Activated naive CD8-positive, alpha-beta T cell treated with anti-CD3 and anti-CD28 coated beads for 36 hours (primary cell): ENCODE measurements around the gene FGF9. TPM values are rescaled to one million over a fixed set of nuclear protein-coding genes. Genes with fewer than 3 reads are reported as not detected.

Experiments used
- DNase-seq: peaks from one replicate; pipeline ENCODE4 v3.0.0; 2021
- H3K27ac Mint-ChIP-seq: one replicate; pipeline ENCODE4 v1.8.0; 2022; ENCODE audit warnings: mild to moderate bottlenecking, moderate library complexity, mixed read lengths
- H3K27me3 Mint-ChIP-seq: one replicate; pipeline ENCODE4 v1.8.0; 2022; ENCODE audit warnings: mild to moderate bottlenecking, mixed read lengths
- H3K36me3 Mint-ChIP-seq: one replicate; pipeline ENCODE4 v1.8.0; 2021; ENCODE audit warnings: mild to moderate bottlenecking, mixed read lengths
- H3K4me1 Mint-ChIP-seq: one replicate; pipeline ENCODE4 v1.8.0; 2021; ENCODE audit warnings: mixed read lengths
- H3K4me3 Mint-ChIP-seq: one replicate; pipeline ENCODE4 v1.8.0; 2022; ENCODE audit warnings: mild to moderate bottlenecking, moderate library complexity, mixed read lengths
- H3K9me3 Mint-ChIP-seq: one replicate; pipeline ENCODE4 v1.8.0; 2022; ENCODE audit warnings: mixed read lengths
- total RNA-seq, 2 experiments: library from RNA; stranded (reverse); gene quantifications; one replicate each; pipeline ENCODE4 v1.2.3, GENCODE V29; 2021

The FGF9 gene
- total RNA-seq, 2 experiments from 2014 or later, result 0.25 to 0.50 TPM

DNA sequence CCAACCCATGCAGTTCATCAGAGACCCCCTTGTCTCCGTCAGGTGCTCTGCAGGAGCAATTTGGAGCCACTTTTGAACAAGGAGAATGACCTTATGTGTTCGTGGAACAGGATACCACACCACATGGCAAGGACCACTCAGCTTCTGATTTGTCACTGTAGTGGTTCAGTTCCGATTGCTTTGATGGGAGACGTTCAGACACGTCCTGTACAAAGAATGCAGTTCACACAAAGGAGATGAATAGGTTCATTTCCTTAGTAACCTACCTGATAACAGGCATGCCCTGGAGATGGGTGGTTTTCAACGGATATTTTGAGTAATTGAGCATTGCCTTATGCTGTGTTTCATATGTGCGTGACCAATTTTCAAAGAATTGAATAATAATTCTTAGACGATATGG lies 17.2 kb downstream of the FGF9 start:
- Mint-ChIP-seq H3K9me3 (no peaks in the 10 kb centered on the region), H3K27me3 (no peaks in the 10 kb centered on the region), H3K4me1 (peaks cover 7% of the 10 kb centered on the region), H3K4me3 (no peak overlapping the region), H3K36me3 (no peaks in the 10 kb centered on the region), H3K27ac (no peak overlapping the region)
- no peak for DNase-seq

DNA sequence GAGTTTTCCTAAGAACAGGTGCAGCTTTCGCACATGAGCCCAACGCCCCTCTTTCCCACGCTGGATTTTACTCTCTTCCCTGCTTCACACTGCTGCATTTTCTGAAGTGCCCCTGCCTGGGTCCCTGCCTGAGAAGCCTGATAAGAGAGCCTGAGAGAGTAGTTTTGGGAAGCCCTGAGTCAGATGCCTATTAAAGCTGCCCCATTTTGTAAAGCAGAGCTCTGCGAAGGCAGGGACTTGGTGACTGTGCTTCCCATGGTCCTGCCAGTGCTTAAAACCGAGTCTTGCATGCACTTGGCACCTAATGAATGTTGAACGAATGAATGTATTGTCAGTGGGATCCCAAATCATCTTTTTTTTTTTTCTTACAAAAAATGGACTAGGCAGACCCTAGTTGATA lies 18.2 kb downstream of the FGF9 start:
- H3K9me3 Mint-ChIP-seq, result no peaks in the 10 kb centered on the region
- no peak for DNase-seq
- H3K27me3 Mint-ChIP-seq, result no peaks in the 10 kb centered on the region
- no peak overlapping the region for H3K4me3 Mint-ChIP-seq
- no peaks in the 10 kb centered on the region for H3K36me3 Mint-ChIP-seq
- no peak overlapping the region for H3K27ac Mint-ChIP-seq
- H3K4me1 Mint-ChIP-seq, result peaks cover 7% of the 10 kb centered on the region

DNA sequence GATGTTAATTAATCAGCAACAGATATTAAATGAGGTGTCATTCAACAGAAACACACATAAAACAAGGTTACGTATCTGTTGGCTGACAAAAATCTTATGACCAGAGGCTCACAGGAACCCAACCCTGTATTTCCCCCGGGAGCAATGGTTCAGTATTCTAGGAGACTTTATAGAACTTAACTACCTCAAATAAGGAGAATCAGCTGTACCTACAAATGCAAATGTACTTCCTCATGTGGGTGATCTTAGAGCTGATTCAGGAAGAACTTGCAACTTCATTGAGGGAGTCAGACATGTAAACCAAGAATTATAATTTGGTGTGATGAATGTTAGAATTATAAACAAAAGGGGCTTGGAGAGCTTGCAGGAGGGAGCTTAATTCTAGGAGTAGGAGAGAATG lies 20.1 kb downstream of the FGF9 start:
- DNase-seq, result no peak
- H3K27me3 Mint-ChIP-seq, result no peaks in the 10 kb centered on the region
- H3K36me3 Mint-ChIP-seq, result no peaks in the 10 kb centered on the region
- H3K27ac Mint-ChIP-seq, result no peak overlapping the region
- no peaks in the 10 kb centered on the region for H3K9me3 Mint-ChIP-seq
- H3K4me1 Mint-ChIP-seq, result peaks cover 7% of the 10 kb centered on the region
- H3K4me3 Mint-ChIP-seq, result no peak overlapping the region

DNA sequence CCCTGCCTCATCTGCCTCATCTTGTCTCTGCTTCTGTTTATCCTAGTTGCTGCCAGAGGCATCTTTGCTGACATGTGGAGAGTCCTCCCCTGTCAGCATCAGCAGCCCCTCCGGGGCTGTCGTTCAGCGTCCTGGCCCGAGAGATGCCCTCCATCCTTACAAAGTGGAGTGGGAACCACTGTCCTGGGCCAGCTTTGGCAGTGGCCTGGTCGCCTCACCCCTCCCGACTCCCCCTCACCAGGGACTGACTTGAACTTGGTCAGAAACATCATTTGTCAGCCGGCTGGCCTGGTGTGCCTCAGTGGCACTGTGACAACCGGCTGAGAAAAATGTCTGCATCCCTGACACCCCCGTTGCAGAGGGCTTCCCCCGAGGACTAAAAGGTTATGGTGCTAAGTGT lies 20.6 kb downstream of the FGF9 start:
- DNase-seq, result no peak
- H3K4me1 Mint-ChIP-seq, result peaks cover 7% of the 10 kb centered on the region
- no peak overlapping the region for H3K27ac Mint-ChIP-seq
- no peaks in the 10 kb centered on the region for H3K9me3 Mint-ChIP-seq
- no peak overlapping the region for H3K4me3 Mint-ChIP-seq
- no peaks in the 10 kb centered on the region for H3K36me3 Mint-ChIP-seq
- H3K27me3 Mint-ChIP-seq, result no peaks in the 10 kb centered on the region

DNA sequence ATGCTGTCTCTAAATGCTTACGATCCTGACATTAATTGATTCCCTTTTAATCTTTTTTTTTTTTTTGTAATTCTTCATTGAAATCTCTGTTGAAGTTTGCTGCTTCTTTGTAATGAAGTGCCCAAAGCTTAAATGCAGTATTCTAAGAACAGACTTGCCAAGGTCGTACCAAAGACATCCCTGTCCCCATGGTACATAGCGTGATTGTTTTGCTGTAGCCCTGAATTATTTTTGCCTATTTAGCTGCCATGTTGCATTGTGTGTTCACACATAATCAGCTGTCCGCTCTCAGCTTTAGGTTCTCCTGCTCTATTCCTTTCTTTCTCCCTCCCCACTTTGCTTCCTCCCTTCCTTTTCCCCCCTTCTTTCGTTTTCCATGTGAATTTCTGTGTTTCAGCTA lies 21.1 kb downstream of the FGF9 start:
- H3K27me3 Mint-ChIP-seq, result no peaks in the 10 kb centered on the region
- H3K9me3 Mint-ChIP-seq, result no peaks in the 10 kb centered on the region
- H3K4me3 Mint-ChIP-seq, result no peak overlapping the region
- peaks cover 2% of the 10 kb centered on the region for H3K4me1 Mint-ChIP-seq
- H3K36me3 Mint-ChIP-seq, result no peaks in the 10 kb centered on the region
- no peak overlapping the region for H3K27ac Mint-ChIP-seq
- no peak for DNase-seq

DNA sequence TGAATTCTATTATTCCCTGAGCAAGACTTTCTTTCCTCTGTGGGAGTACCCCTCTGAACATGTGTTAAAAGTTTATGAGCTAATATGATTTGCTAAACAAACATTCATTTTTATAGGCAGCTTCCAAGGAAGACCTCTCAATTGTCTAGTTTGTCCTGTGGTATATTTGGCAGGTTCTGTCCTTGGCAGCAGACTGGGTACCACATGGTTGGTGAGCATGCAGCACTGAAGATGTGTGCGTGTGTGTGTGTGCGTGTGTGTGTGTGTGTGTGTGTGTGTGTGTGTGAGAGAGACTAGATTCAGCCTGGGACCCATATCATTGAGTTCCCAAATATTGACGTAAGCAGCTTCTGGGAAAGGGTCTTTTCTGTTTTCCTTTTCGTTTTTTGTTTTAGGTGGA lies 24.0 kb downstream of the FGF9 start:
- DNase-seq, result no peak
- no peaks in the 10 kb centered on the region for H3K9me3 Mint-ChIP-seq
- H3K27ac Mint-ChIP-seq, result no peak overlapping the region
- H3K27me3 Mint-ChIP-seq, result no peaks in the 10 kb centered on the region
- H3K4me1 Mint-ChIP-seq, result no peaks in the 10 kb centered on the region
- H3K4me3 Mint-ChIP-seq, result no peak overlapping the region
- H3K36me3 Mint-ChIP-seq, result no peaks in the 10 kb centered on the region

DNA sequence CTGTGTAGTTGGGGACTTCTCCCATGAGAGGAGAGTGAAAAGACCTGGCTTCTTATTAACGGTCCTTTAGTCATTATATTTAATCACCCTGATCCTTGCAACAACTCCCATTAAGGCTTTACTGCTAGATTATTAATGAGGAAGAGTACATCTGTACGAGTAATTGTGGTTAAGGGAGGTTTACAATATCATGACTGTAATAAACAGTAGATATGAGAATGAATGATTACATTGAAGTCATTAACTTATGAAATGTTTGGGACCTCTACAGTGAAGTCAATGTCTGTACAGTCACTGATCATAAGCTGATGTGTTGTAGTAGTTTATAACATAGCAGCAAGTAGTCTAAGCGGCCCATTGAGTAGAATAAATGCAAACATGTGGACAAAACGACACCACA lies 24.7 kb downstream of the FGF9 start:
- H3K9me3 Mint-ChIP-seq, result no peaks in the 10 kb centered on the region
- H3K4me3 Mint-ChIP-seq, result no peak overlapping the region
- DNase-seq, result no peak
- no peak overlapping the region for H3K27ac Mint-ChIP-seq
- no peaks in the 10 kb centered on the region for H3K36me3 Mint-ChIP-seq
- H3K4me1 Mint-ChIP-seq, result no peaks in the 10 kb centered on the region
- no peaks in the 10 kb centered on the region for H3K27me3 Mint-ChIP-seq

DNA sequence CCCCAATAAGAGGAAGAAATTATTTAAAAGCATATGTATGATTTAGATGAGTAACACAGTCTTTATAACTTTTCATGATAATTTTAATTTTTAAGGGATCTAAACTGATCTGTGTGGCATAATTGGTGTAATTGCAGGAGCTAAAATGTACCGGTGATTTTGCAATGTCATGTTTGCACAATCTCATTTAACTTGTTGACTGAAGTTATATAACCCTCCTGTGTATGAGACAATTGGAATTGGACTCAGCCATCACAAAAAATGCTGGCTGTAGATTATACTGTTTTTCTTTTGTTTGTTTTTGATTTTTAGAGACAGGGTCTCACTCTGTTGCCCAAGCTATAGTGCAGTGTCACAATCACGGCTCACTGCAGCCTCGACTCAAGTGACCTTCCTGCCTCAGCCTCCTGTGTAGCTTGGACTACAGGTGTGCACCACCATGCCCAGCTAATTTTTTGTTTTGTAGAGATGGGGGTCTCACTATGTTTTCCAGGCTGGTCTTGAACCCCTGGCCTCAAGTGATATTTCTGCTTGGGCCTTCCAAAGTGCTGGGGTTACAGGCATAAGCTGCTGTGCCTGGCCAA lies 26.1 kb downstream of the FGF9 start:
- no peaks in the 10 kb centered on the region for H3K27me3 Mint-ChIP-seq

DNA sequence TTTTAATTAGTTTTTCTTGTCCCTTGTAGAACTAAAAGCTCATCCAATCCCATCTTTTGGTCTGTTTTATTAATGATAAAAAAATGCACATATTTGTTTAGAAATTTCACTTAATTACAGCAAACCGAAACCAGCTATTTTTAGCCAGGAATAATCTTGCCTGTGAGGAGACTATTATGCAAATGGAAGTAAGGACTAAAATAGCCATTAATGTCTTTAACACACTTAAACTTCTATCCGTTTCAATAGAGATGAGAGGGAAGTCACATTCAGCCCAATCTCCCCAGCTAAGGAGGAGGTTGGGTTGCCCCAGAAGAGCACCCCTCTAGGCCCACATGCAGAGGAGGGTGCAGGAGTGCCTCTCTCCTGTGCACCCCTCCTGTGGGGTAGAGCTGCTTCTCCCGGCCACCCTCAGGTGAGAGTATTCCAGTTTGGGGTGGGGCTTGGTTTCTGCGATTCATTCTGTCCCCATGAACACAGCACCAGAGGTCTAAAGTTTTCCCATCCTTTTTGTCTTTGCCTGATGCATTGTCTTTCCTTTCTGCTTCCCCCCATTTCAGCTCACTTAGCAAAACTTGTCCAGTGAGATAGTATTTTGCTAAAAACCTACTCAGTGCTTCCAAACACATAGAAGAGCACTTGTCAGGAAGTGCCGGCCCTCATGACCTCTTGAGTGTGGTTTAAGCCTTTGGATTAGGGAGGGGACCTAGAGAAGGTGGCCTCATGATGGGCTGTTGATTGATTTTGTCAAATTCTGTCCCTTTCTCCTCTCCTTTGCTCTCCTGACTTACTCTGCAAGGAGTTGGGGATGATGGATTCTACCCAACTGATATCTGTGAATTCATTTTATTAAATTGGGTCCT lies 28.2 kb downstream of the FGF9 start:
- Mint-ChIP-seq H3K9me3 (no peaks in the 10 kb centered on the region), H3K27ac (no peak overlapping the region), H3K4me1 (no peaks in the 10 kb centered on the region), H3K36me3 (no peaks in the 10 kb centered on the region), H3K4me3 (no peak overlapping the region), H3K27me3 (no peaks in the 10 kb centered on the region)
- DNase-seq, result no peak

More for the DNA sequence above, 26.1 kb downstream of the FGF9 start:
- no peak overlapping the region for H3K4me3 Mint-ChIP-seq
- no peak for DNase-seq
- no peaks in the 10 kb centered on the region for H3K4me1 Mint-ChIP-seq
- no peaks in the 10 kb centered on the region for H3K9me3 Mint-ChIP-seq
- no peaks in the 10 kb centered on the region for H3K36me3 Mint-ChIP-seq
- H3K27ac Mint-ChIP-seq, result no peak overlapping the region

DNA sequence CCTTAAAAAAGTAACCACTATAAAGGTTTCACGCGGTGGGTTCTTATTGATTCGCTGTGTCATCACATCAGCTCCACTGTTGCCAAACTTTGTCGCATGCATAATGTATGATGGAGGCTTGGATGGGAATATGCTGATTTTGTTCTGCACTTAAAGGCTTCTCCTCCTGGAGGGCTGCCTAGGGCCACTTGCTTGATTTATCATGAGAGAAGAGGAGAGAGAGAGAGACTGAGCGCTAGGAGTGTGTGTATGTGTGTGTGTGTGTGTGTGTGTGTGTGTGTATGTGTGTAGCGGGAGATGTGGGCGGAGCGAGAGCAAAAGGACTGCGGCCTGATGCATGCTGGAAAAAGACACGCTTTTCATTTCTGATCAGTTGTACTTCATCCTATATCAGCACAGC lies 30.6 kb downstream of the FGF9 start:
- Mint-ChIP-seq H3K4me3 (no peak overlapping the region), H3K4me1 (no peaks in the 10 kb centered on the region), H3K36me3 (no peaks in the 10 kb centered on the region), H3K27me3 (no peaks in the 10 kb centered on the region), H3K27ac (no peak overlapping the region), H3K9me3 (no peaks in the 10 kb centered on the region)
- DNase-seq, result no peak

DNA sequence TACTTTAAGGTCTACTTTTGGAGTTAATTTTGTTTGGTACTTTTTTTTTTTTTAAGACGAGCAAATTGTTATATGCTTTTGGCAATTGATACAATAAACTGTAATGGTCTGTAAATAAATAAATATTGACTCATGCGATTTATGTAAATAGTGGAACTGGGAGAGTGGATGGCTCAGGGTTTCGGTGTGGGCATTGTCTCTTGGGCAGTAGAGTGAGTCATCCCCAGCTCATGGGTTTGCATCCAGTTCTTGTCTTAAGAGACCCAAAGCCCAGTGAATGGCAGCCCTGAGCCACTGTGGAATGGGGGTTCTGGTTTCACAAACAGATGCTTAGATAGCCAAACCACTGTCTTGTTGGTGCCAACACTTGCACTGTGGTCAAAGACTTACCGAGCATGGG lies 33.0 kb downstream of the FGF9 start:
- DNase-seq, result no peak
- Mint-ChIP-seq H3K36me3 (no peaks in the 10 kb centered on the region), H3K27me3 (peaks cover 4% of the 10 kb centered on the region), H3K9me3 (no peaks in the 10 kb centered on the region), H3K4me1 (no peaks in the 10 kb centered on the region), H3K27ac (no peak overlapping the region), H3K4me3 (no peak overlapping the region)

DNA sequence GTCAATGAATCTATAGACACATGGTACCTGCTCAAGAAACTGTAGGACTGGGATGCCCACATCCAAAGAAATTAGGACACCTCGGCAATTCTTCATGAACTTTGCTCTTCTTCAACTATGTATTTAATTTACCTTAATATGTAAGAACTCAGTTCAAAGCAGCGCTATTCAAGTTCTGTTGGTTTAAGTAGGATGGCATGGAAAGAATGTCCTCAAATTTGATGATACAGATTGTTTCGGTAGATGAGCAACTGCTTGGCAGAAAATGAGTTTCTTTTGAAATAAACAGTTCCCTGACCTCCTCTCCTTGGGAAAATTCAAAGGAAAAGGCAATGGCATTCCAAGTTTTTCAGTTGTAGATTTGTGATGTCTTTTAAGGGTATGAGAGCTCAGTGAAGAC lies 36.7 kb downstream of the FGF9 start:
- Mint-ChIP-seq H3K36me3 (peaks cover 8% of the 10 kb centered on the region), H3K4me1 (no peaks in the 10 kb centered on the region), H3K27ac (no peak overlapping the region), H3K27me3 (peaks cover 10% of the 10 kb centered on the region), H3K4me3 (no peak overlapping the region), H3K9me3 (peaks cover 9% of the 10 kb centered on the region)
- DNase-seq, result no peak

DNA sequence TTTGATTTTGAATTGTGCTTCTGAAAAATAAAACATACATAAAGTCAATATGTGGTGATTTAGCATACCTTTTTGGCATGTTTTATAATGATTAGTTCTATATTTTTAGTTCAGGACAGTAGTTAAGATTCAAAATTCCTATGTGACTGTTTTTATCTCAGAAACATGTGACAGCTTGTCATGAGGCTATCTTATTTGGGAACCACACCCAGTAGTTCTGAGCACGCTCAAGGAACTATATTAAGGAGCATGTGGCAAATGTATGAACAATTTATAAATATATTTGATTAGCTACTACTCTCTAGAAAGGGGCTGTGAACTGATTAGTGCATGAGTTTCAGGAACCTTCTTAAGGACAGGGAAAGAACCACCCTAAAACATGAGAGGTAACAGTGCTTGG lies 38.8 kb downstream of the FGF9 start:
- no peak for DNase-seq
- no peaks in the 10 kb centered on the region for H3K4me1 Mint-ChIP-seq
- no peak overlapping the region for H3K27ac Mint-ChIP-seq
- peaks cover 17% of the 10 kb centered on the region for H3K27me3 Mint-ChIP-seq
- no peak overlapping the region for H3K4me3 Mint-ChIP-seq
- peaks cover 9% of the 10 kb centered on the region for H3K9me3 Mint-ChIP-seq
- H3K36me3 Mint-ChIP-seq, result peaks cover 8% of the 10 kb centered on the region

DNA sequence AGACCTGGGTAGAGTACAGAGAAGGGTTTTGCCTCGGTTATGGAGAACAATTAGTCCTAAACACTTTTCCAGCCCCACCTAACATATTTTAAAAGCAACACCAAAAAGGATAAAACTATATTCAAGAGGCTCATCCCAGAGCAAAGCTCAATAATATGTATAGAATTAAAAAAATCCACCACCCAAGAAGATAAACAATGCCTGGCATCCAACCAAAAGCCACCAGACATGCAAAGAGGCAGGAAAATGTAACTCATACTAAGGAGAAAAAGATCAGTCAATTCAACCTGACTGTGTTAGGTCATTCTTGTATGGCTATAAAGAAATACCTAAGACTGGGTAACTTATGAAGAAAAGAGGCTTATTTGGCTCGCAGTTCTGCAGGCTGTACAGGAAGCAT lies 39.3 kb downstream of the FGF9 start:
- H3K9me3 Mint-ChIP-seq, result peaks cover 9% of the 10 kb centered on the region
- H3K4me1 Mint-ChIP-seq, result no peaks in the 10 kb centered on the region
- peaks cover 17% of the 10 kb centered on the region for H3K27me3 Mint-ChIP-seq
- DNase-seq, result no peak
- H3K36me3 Mint-ChIP-seq, result peaks cover 8% of the 10 kb centered on the region
- no peak overlapping the region for H3K4me3 Mint-ChIP-seq
- H3K27ac Mint-ChIP-seq, result no peak overlapping the region

DNA sequence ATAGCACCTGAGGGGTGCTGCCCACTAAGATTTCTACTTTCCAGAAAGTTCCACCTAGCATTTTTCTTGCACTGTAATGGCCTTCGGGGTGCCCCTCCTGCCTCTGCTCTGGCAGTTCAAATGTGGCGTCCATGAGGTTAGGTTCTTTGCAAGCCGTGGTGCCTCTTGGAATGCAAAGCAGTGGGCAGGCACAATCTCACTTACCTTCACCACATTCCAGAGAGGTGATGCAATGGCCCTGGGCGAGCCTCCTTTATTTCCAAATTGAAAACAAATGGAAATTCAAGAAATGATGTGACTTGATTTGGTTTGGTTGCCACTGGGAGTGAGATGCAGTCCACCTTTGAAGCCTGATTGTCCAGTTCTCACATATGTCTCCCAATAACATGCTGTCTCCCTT lies 46.9 kb downstream of the FGF9 start:
- no peaks in the 10 kb centered on the region for H3K36me3 Mint-ChIP-seq
- H3K4me1 Mint-ChIP-seq, result no peaks in the 10 kb centered on the region
- H3K27me3 Mint-ChIP-seq, result peaks cover 21% of the 10 kb centered on the region
- DNase-seq, result no peak
- H3K27ac Mint-ChIP-seq, result no peak overlapping the region
- no peaks in the 10 kb centered on the region for H3K9me3 Mint-ChIP-seq
- no peak overlapping the region for H3K4me3 Mint-ChIP-seq

DNA sequence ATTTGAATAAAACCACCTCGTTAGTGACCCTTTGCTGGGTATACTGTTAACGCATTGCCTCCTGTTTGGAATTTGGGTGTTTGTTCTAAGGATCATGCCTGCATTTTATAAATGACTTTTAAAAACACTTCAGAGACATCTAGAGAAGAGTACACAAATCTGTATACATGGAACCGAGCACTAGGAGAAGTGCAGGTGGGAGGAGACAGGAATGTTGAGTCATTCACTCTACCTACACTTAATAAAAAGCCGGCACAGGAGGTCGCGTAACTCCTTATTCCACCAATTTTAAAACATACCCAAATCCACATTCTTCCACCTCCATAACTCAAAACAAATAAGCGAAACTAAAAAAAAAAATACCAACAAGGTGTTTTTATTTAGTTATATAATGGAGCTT lies 48.6 kb downstream of the FGF9 start:
- H3K4me3 Mint-ChIP-seq, result no peak overlapping the region
- H3K4me1 Mint-ChIP-seq, result no peaks in the 10 kb centered on the region
- DNase-seq, result no peak
- H3K27ac Mint-ChIP-seq, result no peak overlapping the region
- no peaks in the 10 kb centered on the region for H3K9me3 Mint-ChIP-seq
- no peaks in the 10 kb centered on the region for H3K36me3 Mint-ChIP-seq
- H3K27me3 Mint-ChIP-seq, result peaks cover 20% of the 10 kb centered on the region
